ENCODE measurements around the gene TMEM98.
"Not testable (repeated sequence)": the region's sequence is repeated elsewhere in the genome, so short reads cannot be mapped to it uniquely, and the experiment has no call there.

Gene TMEM98

GRCh38 chr17:32914181-32914580, 13.8 kb upstream of the TMEM98 start:
- DNase-seq (ENCODE audit: low read depth in 2 of 2): no peak

GRCh38 chr17:32915245-32915644, 12.7 kb upstream of the TMEM98 start:
- no peak for DNase-seq (ENCODE audit: low read depth in 2 of 2)

GRCh38 chr17:32916134-32916533, 11.8 kb upstream of the TMEM98 start:
- no peak for DNase-seq (ENCODE audit: low read depth in 2 of 2)

GRCh38 chr17:32917081-32917480, 10.9 kb upstream of the TMEM98 start:
- DNase-seq (ENCODE audit: low read depth in 2 of 2): no peak

GRCh38 chr17:32917842-32918241, 10.1 kb upstream of the TMEM98 start:
- no peak for DNase-seq (ENCODE audit: low read depth in 2 of 2)

- not testable (repeated sequence) for DNase-seq (ENCODE audit: low read depth in 2 of 2)
Observed at GRCh38 chr17:32919876-32920275, 8.1 kb upstream of the TMEM98 start.

- no peak for DNase-seq (ENCODE audit: low read depth in 2 of 2)
Observed at GRCh38 chr17:32920293-32920692, 7.7 kb upstream of the TMEM98 start.

GRCh38 chr17:32921017-32921416, 6.9 kb upstream of the TMEM98 start:
- no peak for DNase-seq (ENCODE audit: low read depth in 2 of 2)

- not testable (repeated sequence) for DNase-seq (ENCODE audit: low read depth in 2 of 2)
Observed at GRCh38 chr17:32923905-32924304, 4.0 kb upstream of the TMEM98 start.

- DNase-seq (ENCODE audit: low read depth in 2 of 2): no peak
Observed at GRCh38 chr17:32926183-32926582, 1.8 kb upstream of the TMEM98 start.

GRCh38 chr17:32926789-32927188, 1.2 kb upstream of the TMEM98 start:
- DNase-seq (ENCODE audit: low read depth in 2 of 2): not testable (repeated sequence)

- DNase-seq (ENCODE audit: low read depth in 2 of 2): no peak
Observed at GRCh38 chr17:32927201-32927723, 691 bp upstream of the TMEM98 start.

- DNase-seq (ENCODE audit: low read depth in 2 of 2): no peak
Observed at GRCh38 chr17:32928586-32929535, 908 bp downstream of the TMEM98 start.

GRCh38 chr17:32929588-32929987, 1.6 kb downstream of the TMEM98 start:
- no peak for DNase-seq (ENCODE audit: low read depth in 2 of 2)

- no peak for DNase-seq (ENCODE audit: low read depth in 2 of 2)
Observed at GRCh38 chr17:32930512-32930911, 2.6 kb downstream of the TMEM98 start.

GRCh38 chr17:32931686-32932085, 3.7 kb downstream of the TMEM98 start:
- no peak for DNase-seq (ENCODE audit: low read depth in 2 of 2)

- DNase-seq (ENCODE audit: low read depth in 2 of 2): no peak
Observed at GRCh38 chr17:32933881-32934280, 5.9 kb downstream of the TMEM98 start.

- no peak for DNase-seq (ENCODE audit: low read depth in 2 of 2)
Observed at GRCh38 chr17:32935726-32936125, 7.8 kb downstream of the TMEM98 start.

- no peak for DNase-seq (ENCODE audit: low read depth in 2 of 2)
Observed at GRCh38 chr17:32936186-32936893, 8.4 kb downstream of the TMEM98 start.

- peak; percentile 54 to 62 for DNase-seq (ENCODE audit: low read depth in 2 of 2)
Observed at GRCh38 chr17:32936894-32937500, 9.0 kb downstream of the TMEM98 start.

GRCh38 chr17:32940706-32941390, 12.9 kb downstream of the TMEM98 start:
- DNase-seq (ENCODE audit: low read depth in 2 of 2): no peak

All from activated CD4-positive, alpha-beta T cell treated with anti-CD3 and anti-CD28 coated beads for 24 hours (primary cell).